ENCODE data around the gene EIPR1.
"Not testable (repeated sequence)": the region's sequence is repeated elsewhere in the genome, so short reads cannot be mapped to it uniquely, and the experiment has no call there.

DNA sequence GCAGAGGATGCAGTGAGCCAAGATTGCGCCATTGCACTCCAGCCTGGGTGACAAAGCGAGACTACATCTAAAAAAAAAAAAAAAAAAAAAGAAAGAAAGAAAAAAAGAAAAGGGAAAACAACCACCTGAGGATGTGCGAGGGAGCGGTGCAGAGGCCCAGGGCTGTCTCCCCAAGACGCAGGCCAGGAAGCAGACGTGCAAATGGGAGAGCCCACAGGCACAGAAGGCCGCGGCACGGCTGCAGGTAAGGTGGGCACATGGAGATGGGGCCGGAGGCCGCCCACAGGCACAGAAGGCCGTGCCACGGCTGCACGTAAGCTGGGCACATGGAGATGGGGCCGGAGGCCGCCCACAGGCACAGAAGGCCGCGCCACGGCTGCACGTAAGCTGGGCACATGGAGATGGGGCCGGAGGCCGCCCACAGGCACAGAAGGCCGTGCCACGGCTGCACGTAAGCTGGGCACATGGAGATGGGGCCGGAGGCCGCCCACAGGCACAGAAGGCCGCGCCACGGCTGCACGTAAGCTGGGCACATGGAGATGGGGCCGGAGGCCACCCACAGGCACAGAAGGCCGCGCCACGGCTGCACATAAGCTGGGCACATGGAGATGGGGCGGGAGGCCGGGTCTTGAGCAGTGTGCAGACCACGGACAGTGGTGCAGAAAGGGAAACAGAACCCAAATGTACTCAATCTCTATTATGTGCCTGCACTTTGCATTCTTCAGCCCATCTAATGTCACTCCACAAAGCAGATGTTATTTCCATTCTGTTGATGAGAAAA lies 93.6 kb downstream of the EIPR1 start:
- TF ChIP-seq, protein P1, sequence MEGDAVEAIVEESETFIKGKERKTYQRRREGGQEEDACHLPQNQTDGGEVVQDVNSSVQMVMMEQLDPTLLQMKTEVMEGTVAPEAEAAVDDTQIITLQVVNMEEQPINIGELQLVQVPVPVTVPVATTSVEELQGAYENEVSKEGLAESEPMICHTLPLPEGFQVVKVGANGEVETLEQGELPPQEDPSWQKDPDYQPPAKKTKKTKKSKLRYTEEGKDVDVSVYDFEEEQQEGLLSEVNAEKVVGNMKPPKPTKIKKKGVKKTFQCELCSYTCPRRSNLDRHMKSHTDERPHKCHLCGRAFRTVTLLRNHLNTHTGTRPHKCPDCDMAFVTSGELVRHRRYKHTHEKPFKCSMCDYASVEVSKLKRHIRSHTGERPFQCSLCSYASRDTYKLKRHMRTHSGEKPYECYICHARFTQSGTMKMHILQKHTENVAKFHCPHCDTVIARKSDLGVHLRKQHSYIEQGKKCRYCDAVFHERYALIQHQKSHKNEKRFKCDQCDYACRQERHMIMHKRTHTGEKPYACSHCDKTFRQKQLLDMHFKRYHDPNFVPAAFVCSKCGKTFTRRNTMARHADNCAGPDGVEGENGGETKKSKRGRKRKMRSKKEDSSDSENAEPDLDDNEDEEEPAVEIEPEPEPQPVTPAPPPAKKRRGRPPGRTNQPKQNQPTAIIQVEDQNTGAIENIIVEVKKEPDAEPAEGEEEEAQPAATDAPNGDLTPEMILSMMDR (conservative IDR thresholded peaks at IDR 0.05 in 1 of 2, IDR thresholded peaks at IDR 0.05 in 1 of 2; ENCODE audit: extremely low read depth in 1 of 2, insufficient read depth in 1 of 2, low read depth in 1 of 2, low read length in 2 of 2), result not testable (repeated sequence)
- not testable (repeated sequence) for TF ChIP-seq EZH2 (IDR thresholded peaks at IDR 0.05; ENCODE audit: borderline replicate concordance, low read length)

All from mammary epithelial cell (primary cell).